Raji (cell line): ENCODE results near the gene TPRX2.

ENCODE experiments used
- POLR2A ChIP-seq: IDR thresholded peaks from 2 replicates; pipeline ENCODE4 v1.6.1; 2011; ENCODE audit warnings: low read depth, low read length, control low read depth; ENCODE audit not compliant: insufficient read depth

TPRX2 gene

DNA sequence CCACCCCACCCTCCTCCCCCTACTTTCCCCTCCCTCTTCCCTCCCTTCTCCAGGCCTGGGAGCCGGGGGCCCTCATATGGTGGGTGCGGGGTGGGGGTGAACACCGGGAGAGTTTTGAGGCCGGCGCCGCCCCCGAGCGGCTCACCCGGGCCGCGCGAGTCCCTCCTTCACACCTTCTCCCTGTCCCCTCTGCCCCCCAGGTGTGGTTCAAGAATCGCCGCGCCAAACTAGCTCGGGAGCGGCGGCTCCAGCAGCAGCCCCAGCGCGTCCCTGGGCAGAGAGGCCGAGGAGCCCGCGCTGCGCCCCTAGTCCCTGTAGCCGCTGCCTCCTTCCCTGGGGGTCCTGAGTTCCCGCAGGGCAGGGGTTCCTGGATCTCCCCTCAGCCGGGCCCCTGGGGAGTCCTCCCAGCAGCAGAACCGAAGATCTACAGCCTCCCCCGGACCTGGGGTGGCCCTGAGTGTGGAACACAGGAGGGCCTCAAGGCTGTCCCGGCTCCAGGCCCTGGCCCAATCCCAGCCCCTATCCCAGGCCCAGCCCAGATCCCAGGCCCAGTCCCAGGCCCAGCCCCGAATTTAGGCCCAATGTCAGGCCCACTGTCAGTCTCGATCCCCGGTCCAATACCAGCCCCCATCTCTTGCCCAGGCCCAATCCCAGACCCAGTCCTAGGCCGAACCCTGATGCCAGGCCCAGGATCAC lies 1.7 kb downstream of the TPRX2 start:
- no peak for TF ChIP-seq POLR2A

DNA sequence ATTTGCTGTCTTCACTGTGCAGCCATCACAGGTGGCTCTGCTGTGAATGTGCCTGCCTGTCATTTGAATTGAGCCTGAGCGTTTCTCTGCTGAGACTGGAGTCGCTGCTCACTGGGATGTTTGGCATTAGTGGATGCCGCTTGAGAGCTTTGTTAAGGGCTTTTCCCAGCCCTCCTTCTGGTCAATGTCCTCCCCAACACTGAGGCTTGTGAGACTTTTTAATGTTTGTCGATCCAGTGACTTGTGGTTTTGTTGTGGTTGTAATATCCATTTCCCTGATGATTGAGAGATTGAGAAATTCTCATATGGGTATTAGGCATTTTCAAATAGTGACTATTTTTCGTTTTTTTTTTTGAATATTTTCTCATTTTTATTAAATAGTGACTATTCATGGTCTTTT lies 2.6 kb downstream of the TPRX2 start:
- TF ChIP-seq POLR2A, result no peak

DNA sequence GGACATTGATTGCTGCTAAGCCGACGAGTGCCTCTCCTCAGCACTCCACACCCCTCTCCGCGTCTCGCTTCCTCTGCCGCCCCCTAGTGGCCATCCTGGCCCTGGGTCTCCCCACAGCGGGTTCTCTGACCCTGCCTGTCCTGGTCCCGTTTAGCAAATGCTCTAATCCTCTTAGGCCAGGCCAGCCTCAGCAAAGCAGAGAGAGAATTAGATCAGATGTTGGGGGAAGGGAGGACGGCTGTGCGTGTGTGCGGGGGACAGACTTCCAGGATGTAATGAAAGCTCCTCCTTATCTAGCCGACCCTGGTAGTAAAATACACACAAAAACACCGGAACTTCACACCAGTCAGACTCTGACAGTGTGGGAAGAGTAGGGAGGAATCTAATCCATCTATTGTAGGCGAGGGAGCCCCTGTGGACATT lies 4.5 kb downstream of the TPRX2 start:
- no peak for TF ChIP-seq POLR2A

DNA sequence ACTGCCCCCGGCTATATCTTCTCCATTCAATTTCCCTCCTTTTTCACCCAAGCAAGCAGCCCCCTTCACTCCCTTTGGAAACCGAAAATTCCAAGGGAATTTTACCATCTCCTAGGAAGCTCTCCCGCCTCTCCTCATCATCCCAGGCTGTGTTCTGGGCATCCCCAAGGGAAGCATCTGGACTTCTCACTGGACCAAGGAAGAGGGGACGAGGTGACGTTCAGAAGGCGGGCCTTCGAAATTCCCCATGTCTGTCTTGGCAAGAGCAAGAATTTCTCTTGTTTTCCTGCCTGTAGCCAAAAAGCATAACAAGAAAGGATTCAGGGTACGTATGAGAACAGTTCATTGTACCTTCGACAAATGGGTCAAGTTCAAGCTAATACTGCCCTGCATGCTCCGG lies 6.1 kb downstream of the TPRX2 start:
- TF ChIP-seq POLR2A, result no peak

DNA sequence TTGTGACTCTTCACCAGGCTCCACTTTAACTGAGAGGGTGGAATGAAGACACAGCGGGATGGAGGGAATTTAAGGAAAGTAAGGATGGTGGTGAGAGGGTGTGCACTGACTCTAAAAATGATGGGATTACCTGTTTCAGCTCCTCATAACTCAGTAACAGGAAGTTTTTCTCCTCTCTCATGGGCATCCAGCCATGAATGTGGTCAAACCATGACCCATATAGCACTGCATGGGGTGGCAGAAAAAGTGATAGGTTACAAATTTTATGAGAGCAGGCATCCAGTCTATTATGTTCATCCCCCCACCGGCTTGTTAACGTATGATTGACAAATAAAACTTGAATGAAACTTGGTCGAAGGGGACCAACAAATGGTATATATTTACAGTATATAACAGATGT lies 19.9 kb downstream of the TPRX2 start:
- no peak for TF ChIP-seq POLR2A

DNA sequence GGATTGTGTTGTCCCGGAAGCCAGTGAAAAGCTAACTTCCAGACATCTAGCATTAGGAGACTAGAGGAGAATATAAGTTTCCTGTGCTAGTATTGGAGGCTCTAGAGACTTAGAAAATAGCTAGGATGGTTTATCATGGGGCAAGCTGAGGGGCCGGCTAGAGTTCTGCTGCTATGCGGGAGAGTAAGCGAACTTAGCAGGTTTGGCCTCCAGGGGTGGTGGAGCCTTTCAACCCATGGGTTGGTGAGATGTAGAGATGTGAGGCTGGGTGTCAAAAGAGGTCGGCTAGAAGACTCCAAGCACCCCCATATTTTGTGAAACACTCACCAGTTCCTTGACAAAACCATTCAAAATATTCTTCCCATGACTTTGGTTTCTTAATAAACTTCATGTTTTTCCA lies 22.7 kb downstream of the TPRX2 start:
- no peak for TF ChIP-seq POLR2A

DNA sequence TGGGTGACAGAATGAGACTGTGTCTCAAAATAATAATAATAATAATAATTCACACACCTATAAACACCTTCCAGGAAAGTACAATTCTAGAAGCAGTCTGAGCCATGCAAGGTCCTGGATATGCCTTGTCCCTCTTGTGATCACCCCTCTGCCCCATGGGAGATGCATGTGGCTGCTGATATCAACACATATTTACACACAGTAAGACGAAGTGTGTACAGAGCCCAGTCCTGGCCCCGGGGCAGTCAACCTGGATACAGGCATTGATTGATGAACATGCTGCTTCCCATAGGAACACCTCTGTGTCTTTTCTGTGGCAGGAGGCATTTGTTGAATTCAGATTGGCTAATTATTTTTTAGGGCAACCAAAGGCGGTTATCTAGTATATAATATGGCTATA lies 23.9 kb downstream of the TPRX2 start:
- no peak for TF ChIP-seq POLR2A

DNA sequence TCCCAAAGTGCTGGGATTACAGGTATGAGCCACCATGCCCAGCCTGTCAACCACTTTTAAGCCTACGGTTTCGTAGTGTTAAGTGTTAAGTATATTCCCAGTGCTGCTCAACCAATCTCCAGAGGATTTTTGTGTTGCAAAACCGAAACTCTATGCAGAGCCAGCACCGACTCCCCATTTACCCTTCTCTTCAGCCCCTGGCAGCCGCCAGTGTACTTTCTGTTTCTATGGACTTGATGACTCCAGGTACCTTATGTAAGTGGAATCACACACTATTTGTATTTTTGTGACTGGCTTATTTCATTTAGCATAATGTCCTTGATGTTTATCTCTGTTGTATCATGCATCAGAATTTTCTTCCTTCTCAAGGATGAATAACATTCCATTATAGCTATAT lies 26.0 kb downstream of the TPRX2 start:
- no peak for TF ChIP-seq POLR2A

DNA sequence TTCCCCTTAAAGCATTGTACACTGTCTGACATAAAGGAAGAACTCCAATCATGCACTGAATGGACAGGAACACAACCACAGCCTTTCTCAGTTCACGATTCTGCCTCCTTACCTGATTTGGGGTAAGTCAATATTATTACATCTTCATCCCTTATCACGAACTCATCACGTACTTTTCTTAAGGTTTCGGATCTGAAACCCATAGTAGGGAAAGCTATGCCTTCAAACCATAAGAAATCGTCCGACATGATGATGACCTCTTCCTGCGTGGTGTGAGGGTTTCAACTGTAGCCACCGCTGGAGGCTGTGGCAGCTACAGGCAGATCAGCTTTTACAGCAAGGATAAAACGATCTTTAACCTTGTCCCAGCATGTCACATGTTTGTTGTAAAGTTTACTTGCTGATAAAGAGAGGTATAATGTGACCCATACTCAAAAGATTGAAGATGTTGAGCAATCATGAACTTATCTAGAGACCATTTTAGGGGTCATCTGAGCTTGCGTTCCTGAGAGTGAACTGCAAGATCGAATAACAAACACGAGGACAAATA lies 27.1 kb downstream of the TPRX2 start, which contains the start of gene SULT2A1:
TSS of gene SULT2A1 (minus strand) at position 306 of the 550 bp plus-strand sequence. CDS start at position 248, 58 bp downstream.
- TF ChIP-seq POLR2A, result no peak

DNA sequence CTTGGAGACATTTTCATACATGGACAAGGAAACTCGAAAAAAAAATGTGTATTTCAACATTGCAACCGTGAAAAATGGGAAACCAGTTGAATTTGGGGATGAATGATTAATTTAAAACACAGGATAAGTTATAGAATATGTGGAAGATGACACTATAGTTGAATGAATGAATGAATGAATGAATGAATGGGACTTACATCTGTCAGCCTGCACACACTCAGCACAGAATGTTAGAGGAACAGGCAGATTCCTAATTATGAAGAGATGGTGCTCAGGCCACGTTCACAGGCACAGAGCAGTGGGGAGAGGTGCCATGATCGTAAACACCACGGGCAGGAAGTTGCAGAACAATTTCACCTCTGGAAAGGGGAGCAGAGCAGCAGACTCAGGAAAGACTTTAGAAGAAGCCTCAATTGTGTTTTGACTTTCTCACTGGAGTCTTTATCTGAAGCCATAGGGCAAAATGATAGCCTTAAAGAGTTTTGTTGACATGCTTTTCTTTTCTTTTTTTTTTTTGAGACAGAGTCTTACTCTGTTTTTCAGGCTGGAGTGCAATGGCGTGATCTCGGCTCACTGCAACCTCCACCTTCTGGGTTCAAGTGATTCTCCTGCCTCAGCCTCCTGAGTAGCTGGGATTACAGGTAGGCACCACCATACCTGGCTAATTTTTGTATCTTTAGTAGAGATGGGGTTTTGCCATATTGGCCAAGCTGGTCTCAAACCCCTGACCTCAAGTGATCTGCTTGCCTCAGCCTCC lies 32.0 kb downstream of the TPRX2 start:
- TF ChIP-seq POLR2A, result no peak

DNA sequence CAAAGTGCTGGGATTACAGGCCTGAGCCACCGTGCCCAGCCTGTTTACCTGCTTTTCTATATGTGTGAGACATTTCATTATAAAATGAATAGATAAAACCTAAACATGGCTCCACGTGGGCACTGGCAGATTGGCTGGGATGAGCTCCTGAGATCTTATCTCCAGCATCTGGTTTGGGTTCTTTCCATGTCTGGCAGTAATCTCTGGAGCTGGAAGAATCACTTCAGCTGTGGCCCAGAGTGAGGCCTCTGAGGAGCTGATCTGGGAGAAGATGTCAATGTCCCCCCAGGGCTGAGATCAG lies 32.5 kb downstream of the TPRX2 start:
- no peak for TF ChIP-seq POLR2A

DNA sequence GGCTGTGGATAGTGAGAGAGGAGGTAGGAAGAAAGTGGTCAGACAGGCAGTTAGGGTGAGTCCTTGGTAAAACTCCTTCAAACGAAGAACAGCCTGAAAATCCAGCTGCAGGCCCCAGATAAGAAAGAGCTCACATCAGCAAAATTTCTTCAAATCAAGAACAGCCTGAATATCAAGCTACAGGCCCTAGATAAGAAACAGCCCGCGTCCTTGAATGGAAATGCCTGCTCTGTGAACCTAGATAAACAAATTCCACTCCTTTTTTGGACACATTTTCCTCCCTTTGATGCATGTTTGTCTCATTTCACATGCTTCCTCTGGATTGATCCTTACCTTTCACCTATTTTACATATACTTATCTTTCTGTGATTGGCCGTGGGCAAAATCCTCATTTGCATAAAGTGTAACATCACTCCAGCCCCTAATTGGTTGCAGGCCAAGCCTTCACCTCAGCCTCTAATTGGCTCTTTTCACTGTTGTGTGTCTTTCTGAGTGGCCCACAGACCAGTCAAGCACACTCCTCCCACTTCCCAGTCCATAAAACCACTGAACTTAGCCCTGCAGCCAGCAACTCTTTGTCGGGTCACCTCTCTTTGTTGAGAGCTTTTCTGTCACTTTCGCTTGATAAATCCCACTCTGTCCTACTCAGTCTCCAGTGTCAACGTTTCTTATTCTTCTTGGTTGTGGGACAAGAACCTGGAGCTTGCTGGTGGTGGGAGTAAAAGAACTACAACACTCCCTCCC lies 33.1 kb downstream of the TPRX2 start:
- no peak for TF ChIP-seq POLR2A

DNA sequence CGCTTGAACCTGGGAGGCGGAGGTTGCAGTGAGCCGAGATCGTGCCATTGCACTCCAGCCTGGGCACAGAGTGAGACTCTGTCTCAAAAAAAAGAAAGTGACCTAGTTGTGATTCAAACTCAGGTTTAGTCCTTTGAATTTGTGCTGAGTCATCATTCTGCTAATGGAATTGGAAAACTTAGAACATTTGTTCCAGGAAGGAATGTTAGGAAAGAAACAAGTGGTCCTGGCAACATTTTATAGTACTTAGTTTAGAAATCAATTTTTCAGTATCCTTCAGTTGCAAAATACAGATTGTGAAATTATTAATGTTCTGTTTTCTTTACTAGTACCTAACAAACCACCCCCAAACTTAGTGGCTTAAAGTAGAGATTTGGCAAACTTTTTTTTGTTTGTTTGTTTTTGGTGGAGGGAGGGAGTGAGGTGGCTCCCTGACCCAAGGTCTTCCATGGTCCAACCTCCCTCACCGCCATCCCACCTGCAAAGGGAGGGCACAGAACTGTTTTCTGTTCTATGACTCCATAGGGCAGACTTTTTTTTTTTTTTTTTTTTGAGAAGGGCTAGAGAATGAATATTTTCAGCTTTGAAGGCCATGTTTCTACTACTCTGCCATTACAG lies 36.2 kb downstream of the TPRX2 start:
- TF ChIP-seq POLR2A, result no peak

DNA sequence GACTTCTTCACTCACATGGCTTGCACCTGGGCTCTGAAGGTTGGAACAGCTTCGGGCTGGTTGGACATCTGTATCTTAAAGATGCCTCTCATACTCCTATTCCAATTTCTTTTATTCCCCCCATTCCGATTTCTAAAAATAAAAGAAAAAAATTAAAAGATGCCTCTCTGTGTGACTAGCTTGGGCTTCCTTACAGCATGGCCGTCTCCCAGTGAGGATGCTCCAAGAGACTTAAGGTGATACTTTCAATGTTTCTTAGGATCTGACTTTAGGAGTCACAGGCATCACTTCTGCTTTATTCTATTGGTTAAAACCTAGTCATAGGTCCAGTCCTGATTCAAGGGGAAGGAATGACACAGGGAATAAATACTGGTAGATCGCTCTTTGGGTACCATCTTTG lies 37.0 kb downstream of the TPRX2 start:
- TF ChIP-seq POLR2A, result no peak

DNA sequence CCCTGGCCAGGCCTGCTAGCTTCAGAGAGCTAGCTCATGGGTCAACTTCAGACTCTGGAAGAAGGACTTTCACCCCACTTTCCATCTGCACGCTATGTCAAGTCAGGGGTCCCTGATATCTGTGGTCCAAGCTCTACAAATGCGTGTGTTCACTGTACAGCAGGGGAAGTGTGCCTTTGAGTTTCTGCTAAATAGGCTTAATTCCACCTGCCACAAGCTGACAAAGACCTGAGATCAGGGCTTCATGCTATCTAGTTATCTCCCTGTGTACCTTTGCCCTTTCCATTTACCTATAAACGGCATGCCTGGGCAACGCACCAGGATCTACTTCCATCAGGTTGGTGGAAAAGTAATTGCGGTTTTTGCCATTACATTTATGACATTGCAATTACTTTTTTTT lies 37.7 kb downstream of the TPRX2 start:
- TF ChIP-seq POLR2A, result no peak
